ENCODE results near the gene PCDH9. TPM values are rescaled to one million over a fixed set of nuclear protein-coding genes. Genes with fewer than 3 reads are reported as not detected.
A peak's percentile ranks its signal among the peaks of the same experiment; 100 is the strongest.

PCDH9 gene, protein sequence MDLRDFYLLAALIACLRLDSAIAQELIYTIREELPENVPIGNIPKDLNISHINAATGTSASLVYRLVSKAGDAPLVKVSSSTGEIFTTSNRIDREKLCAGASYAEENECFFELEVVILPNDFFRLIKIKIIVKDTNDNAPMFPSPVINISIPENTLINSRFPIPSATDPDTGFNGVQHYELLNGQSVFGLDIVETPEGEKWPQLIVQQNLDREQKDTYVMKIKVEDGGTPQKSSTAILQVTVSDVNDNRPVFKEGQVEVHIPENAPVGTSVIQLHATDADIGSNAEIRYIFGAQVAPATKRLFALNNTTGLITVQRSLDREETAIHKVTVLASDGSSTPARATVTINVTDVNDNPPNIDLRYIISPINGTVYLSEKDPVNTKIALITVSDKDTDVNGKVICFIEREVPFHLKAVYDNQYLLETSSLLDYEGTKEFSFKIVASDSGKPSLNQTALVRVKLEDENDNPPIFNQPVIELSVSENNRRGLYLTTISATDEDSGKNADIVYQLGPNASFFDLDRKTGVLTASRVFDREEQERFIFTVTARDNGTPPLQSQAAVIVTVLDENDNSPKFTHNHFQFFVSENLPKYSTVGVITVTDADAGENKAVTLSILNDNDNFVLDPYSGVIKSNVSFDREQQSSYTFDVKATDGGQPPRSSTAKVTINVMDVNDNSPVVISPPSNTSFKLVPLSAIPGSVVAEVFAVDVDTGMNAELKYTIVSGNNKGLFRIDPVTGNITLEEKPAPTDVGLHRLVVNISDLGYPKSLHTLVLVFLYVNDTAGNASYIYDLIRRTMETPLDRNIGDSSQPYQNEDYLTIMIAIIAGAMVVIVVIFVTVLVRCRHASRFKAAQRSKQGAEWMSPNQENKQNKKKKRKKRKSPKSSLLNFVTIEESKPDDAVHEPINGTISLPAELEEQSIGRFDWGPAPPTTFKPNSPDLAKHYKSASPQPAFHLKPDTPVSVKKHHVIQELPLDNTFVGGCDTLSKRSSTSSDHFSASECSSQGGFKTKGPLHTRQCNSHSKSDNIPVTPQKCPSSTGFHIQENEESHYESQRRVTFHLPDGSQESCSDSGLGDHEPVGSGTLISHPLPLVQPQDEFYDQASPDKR (N-terminal part only)
- total RNA-seq = 10 to 100 TPM in 2 of 6 donors, 1 to 10 TPM in 4; 3.1 to 19.4 (median 7.8) TPM

DNA sequence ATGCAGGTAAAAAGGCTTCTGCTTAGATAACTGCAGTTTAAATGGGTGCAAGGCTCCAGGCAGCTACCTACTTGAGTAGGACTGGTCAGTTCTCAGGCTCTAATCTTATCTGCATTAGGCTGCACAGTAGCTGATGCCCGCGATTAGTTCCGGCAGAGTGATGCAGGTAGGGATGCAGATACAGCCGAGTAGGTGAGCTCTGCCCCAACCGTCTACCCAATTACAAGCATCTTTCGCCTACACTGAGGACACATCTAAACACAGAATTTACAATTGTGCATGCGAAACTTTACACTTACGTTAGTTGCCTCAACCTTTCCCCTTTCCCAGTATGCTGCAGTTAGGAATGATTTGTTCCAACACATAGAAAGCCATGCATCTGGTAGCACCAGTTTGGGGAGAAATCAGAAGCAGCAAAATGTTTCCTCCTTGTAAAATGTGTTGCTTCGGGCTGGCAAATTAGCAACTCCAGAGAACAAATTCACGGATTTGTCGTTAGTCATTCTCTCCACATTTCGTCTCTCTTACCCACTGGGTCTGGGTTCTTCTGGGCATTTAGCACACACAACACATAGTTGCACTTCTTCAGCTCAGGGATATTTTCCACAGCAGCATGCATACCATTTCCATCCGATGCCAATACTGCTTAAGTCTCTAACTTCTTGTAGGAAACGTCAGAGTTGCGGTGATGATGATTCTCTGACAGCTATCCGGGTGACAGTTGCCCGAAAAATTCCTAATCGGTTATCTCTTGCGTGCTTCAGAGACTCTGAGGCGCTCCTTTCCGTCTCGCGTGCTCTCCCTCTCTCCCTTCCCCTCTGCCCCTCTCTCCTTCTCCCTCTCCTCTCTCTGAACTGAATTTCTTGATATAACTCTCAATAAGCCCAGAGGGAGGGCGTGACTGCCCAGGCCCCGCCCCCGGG lies at the start of gene PCDH9:
Gene PCDH9, minus strand, starts transcription at position 856 of the 923 bp plus-strand sequence. CDS start 1,896 bp downstream, outside the sequence.
- no peaks in the 10 kb centered on the region for H3K9me3 ChIP-seq
- peak within 1 kb of the TSS; percentile 44 to 87 (median 77) for H3K4me3 ChIP-seq
- DNase-seq = no peak
- H3K4me1 ChIP-seq = peaks cover 0 to 36% (median 13%) of the 10 kb centered on the region in 4 donors
- WGBS, 2 donors = 0 to 4% methylated on average over 22 to 26 of the region's 26 CpGs
- peak within 1 kb of the TSS; percentile 77 to 89 (median 84) for H3K27ac ChIP-seq
- no peaks in the 10 kb centered on the region for H3K27me3 ChIP-seq
- TF ChIP-seq EP300 (IDR thresholded peaks at IDR 0.05) (no peak), POLR2A (IDR thresholded peaks at IDR 0.05) (peak in 2 of 4 donors; percentile 63 to 82), CTCF (IDR thresholded peaks at IDR 0.05) (no peak), POLR2AphosphoS5 (IDR thresholded peaks at IDR 0.05) (peak in 1 of 2 donors; percentile 82)
- H3K36me3 ChIP-seq = no peaks in the 10 kb centered on the region
- peak in 1 of 2 donors; percentile 6 for ATAC-seq (ENCODE audit: low FRiP score in 2 of 2)

- TF ChIP-seq CTCF (IDR thresholded peaks at IDR 0.05) (no peak), EP300 (IDR thresholded peaks at IDR 0.05) (no peak), POLR2AphosphoS5 (IDR thresholded peaks at IDR 0.05) (no peak), POLR2A (IDR thresholded peaks at IDR 0.05) (no peak)
- DNase-seq = no peak
Observed at GRCh38 chr13:67278235-67278634, 48.1 kb upstream of the PCDH9 start.

DNA sequence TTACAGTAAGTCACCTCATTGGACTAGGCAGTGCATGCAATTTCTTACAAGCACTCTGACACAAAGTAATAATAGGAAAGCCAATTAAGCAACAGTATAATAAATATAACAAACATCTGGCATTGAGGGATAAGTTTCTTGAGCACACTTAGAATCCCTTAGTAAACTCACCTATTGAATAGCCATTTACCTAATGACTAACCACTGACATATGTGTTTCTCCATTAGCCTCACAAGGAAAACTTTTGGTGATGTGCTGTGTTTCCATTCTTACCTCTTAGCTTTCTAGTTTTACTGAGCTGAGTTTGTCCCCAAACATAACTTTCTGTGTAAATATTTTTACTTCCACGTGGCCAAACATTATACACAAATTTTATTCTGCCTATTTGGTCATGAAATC lies 47.4 kb upstream of the PCDH9 start:
- H3K9me3 ChIP-seq = no peaks in the 10 kb centered on the region
- DNase-seq (no peak), ATAC-seq (ENCODE audit: low FRiP score in 2 of 2) (no peak)
- H3K4me1 ChIP-seq = no peaks in the 10 kb centered on the region
- no peaks in the 10 kb centered on the region for H3K27me3 ChIP-seq
- TF ChIP-seq CTCF (IDR thresholded peaks at IDR 0.05) = no peak
- no peak for TF ChIP-seq EP300 (IDR thresholded peaks at IDR 0.05)
- TF ChIP-seq POLR2A (IDR thresholded peaks at IDR 0.05) = no peak
- no peak for TF ChIP-seq POLR2AphosphoS5 (IDR thresholded peaks at IDR 0.05)
- H3K36me3 ChIP-seq = no peaks in the 10 kb centered on the region
- WGBS, 2 donors = 58 to 68% methylated on average over 1 of the region's 1 CpG
- no peak overlapping the region for H3K27ac ChIP-seq
- H3K4me3 ChIP-seq = no peak overlapping the region

More at GRCh38 chr13:67278235-67278634, 48.1 kb upstream of the PCDH9 start:
- H3K27ac ChIP-seq = no peak overlapping the region
- no peaks in the 10 kb centered on the region for H3K9me3 ChIP-seq
- ATAC-seq (ENCODE audit: low FRiP score in 2 of 2) = peak in 1 of 2 donors; percentile 41
- no peaks in the 10 kb centered on the region for H3K36me3 ChIP-seq
- no peaks in the 10 kb centered on the region for H3K4me1 ChIP-seq
- no peak overlapping the region for H3K4me3 ChIP-seq
- 62 to 77% methylated on average over 2 of the region's 2 CpGs for WGBS, 2 donors
- no peaks in the 10 kb centered on the region for H3K27me3 ChIP-seq

DNA sequence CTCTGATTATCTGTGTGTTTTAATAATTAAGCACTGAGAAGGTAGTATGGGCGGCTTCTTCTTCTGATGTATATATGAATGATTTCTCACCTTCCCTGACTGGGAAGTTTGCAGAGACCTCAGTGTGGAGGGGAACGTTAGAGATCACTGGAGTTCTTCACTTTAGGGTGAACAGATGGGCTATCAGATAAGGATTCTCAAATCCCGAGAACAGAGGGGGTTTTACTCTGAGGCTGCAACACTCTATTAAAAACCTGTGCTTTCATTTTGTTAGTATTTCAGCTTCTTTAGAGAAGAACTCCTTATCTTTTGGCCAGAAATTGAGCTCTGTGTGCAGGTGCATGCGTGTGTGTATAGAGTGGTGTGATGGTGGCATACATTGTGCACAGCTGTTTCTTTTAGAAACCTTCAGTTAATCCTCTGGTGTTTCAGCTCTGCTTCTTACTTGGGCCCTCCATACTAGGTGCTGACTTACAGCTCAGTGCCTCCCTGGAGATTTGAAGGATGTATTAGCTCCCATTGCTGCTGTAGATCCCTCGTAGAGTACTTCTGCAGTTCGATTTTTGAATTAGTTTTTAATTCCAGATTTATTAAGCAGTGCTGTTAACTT lies 45.3 kb upstream of the PCDH9 start:
- Histone ChIP-seq H3K27me3 (no peaks in the 10 kb centered on the region), H3K27ac (no peak overlapping the region), H3K4me1 (no peaks in the 10 kb centered on the region), H3K36me3 (no peaks in the 10 kb centered on the region), H3K4me3 (no peak overlapping the region), H3K9me3 (no peaks in the 10 kb centered on the region)
- TF ChIP-seq EP300 (IDR thresholded peaks at IDR 0.05) (no peak), POLR2AphosphoS5 (IDR thresholded peaks at IDR 0.05) (no peak), POLR2A (IDR thresholded peaks at IDR 0.05) (no peak), CTCF (IDR thresholded peaks at IDR 0.05) (no peak)
- 57 to 59% methylated on average over 6 of the region's 6 CpGs for WGBS, 2 donors
- DNase-seq = no peak
- no peak for ATAC-seq (ENCODE audit: low FRiP score in 2 of 2)

All from upper lobe of left lung (tissue), 6 donors.